Vagina (tissue), 2 donors: ENCODE measurements around the gene IDS. TPM values are rescaled to one million over a fixed set of nuclear protein-coding genes. Genes with fewer than 3 reads are reported as not detected.
"Not testable (repeated sequence)": the region's sequence is repeated elsewhere in the genome, so short reads cannot be mapped to it uniquely, and the experiment has no call there.

Source experiments
- DNase-seq, 2 donors: peaks; one replicate each; pipeline ENCODE4 v3.0.0-alpha.2; 2017; ENCODE audit errors: extremely low spot score in 2 of 2
- H3K27ac ChIP-seq: fragments of 200-600 bp; sonication (generic); one replicate; pipeline ENCODE4 v1.5.1; 2019
- H3K27me3 ChIP-seq: fragments of 200-600 bp; sonication (generic); one replicate; pipeline ENCODE4 v1.5.1; 2019
- H3K36me3 ChIP-seq, 2 donors: fragments of 200-600 bp; sonication (generic); one replicate each; pipeline ENCODE4 v1.5.1; 2017 to 2019
- H3K4me1 ChIP-seq: fragments of 200-600 bp; sonication (generic); one replicate; pipeline ENCODE4 v1.5.1; 2019
- H3K4me3 ChIP-seq, 2 donors: fragments of 200-600 bp; sonication (generic); 1 replicate in 1 of 2; 2 replicates in 1 of 2; pipeline ENCODE4 v1.5.1; 2016 to 2019
- H3K9me3 ChIP-seq: fragments of 200-600 bp; sonication (generic); one replicate; pipeline ENCODE4 v1.5.1; 2019
- POLR2A ChIP-seq, 2 donors: fragments of 450-650 bp; IDR thresholded peaks; one replicate each; pipeline ENCODE4 v1.6.1; 2017; ENCODE audit warnings: antibody characterized with exemption in 2 of 2, mild to moderate bottlenecking in 2 of 2, moderate library complexity in 2 of 2
- POLR2AphosphoS5 ChIP-seq, 2 donors: sonication (generic); formaldehyde crosslinking; IDR thresholded peaks; one replicate each; pipeline ENCODE4 v1.9.0; 2017; ENCODE audit warnings: antibody characterized with exemption in 2 of 2, mild to moderate bottlenecking in 2 of 2, low read depth in 1 of 2; ENCODE audit not compliant: insufficient read depth in 1 of 2
- intact Hi-C: fragments of 100-400 bp; cut with DNase I; formaldehyde crosslinking; loops from one replicate; pipeline ENCODE4 v1.15.1; 2023
- total RNA-seq: library from RNA; depleted of rRNA; stranded (reverse); fragments of >200 nt; gene quantifications from one replicate; pipeline ENCODE4 v1.2.3, GENCODE V29; 2016
- TF ChIP-seq, protein P1 (sequence below), 3 experiments: fragments of 450-650 bp in 2 of 3; fragments of 200-600 bp in 1 of 3; sonication (generic) in 1 of 3; IDR thresholded peaks; one replicate each; pipeline ENCODE4 v1.5.1; 2017 to 2019; ENCODE audit warnings: antibody characterized with exemption in 3 of 3, mild to moderate bottlenecking in 2 of 3, moderate library complexity in 2 of 3

The IDS gene
- total RNA-seq, 1 donor from 2014 or later: 66.0 TPM

DNA sequence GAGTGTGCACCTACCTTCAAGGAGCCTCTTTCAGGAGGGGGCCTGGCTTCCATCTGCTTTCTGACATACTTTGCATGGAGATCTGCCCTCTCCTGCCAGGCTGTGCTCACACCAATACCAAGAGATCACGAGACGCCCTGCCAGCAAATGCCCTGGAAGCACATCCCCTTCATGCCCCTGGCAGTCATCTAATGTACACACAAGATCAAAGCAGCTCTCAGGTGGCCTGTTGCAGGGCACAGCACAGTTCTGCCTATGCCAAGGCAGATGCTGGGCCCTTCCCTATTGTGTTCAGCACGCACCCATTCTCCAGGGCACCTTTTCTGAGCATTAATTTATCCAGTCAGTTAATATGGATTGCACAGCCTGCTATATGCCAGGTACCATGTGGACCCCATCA is 27.8 kb upstream of the IDS start:
- H3K4me3 ChIP-seq, H3K9me3 ChIP-seq, H3K27me3 ChIP-seq, DNase-seq, H3K4me1 ChIP-seq, intact Hi-C loops, H3K36me3 ChIP-seq, H3K27ac ChIP-seq: not testable (repeated sequence)

DNA sequence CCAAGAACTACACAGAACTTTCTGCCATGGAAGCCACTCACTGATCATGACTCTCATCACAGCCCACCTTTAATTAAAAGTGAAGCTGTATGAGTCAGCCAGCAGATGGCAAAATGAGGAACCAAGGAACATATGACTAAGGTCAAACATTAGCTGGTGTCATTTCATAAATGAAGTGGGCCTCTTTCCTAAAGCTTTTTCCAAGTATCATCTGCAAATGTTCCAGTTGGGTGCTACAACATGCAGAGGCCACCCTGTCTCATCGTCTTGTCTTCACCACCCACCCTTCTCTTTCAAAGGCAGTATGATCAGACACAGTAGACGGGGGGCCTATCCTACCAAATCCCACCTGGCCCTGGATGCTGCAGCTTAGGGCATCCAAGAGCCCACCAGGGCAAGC is 26.5 kb upstream of the IDS start:
- H3K4me3 ChIP-seq: no peak overlapping the region
- no peaks in the 10 kb centered on the region for H3K27me3 ChIP-seq
- intact Hi-C loops: no loop called here
- H3K4me1 ChIP-seq: no peaks in the 10 kb centered on the region
- no peaks in the 10 kb centered on the region for H3K9me3 ChIP-seq
- peaks cover 0 to 4% of the 10 kb centered on the region in 2 donors for H3K36me3 ChIP-seq
- TF ChIP-seq POLR2AphosphoS5 (IDR thresholded peaks at IDR 0.05; ENCODE audit: insufficient read depth in 1 of 2, low read depth in 1 of 2): no peak
- no peak overlapping the region for H3K27ac ChIP-seq
- no peak for DNase-seq

DNA sequence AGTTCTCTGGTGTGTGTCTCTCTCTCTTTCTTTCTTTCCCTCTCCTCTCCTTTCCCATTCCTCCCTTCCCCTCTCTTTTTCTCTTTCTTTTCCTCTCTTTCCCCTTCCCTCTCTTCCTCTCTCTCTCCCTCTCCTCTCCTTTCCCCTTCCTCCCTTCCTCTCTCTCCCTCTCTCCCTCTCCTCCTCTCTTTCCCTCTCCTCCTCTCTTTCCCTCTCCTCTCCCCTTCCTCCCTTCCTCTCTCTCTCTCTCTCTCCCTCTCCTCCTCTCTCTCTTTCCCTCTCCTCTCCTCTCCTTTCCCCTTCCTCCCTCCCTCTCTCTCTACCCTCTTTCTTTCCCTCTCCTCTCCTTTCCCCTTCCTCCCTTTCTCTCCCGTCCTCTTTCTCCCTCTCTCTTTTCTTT is 23.3 kb upstream of the IDS start:
- H3K27ac ChIP-seq: no peak overlapping the region
- H3K9me3 ChIP-seq: no peaks in the 10 kb centered on the region
- TF ChIP-seq POLR2A (IDR thresholded peaks at IDR 0.05) (no peak), POLR2AphosphoS5 (IDR thresholded peaks at IDR 0.05; ENCODE audit: insufficient read depth in 1 of 2, low read depth in 1 of 2) (no peak)
- TF ChIP-seq, protein P1, sequence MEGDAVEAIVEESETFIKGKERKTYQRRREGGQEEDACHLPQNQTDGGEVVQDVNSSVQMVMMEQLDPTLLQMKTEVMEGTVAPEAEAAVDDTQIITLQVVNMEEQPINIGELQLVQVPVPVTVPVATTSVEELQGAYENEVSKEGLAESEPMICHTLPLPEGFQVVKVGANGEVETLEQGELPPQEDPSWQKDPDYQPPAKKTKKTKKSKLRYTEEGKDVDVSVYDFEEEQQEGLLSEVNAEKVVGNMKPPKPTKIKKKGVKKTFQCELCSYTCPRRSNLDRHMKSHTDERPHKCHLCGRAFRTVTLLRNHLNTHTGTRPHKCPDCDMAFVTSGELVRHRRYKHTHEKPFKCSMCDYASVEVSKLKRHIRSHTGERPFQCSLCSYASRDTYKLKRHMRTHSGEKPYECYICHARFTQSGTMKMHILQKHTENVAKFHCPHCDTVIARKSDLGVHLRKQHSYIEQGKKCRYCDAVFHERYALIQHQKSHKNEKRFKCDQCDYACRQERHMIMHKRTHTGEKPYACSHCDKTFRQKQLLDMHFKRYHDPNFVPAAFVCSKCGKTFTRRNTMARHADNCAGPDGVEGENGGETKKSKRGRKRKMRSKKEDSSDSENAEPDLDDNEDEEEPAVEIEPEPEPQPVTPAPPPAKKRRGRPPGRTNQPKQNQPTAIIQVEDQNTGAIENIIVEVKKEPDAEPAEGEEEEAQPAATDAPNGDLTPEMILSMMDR (IDR thresholded peaks at IDR 0.05): no peak
- no peak overlapping the region for H3K4me3 ChIP-seq
- H3K4me1 ChIP-seq: no peaks in the 10 kb centered on the region
- H3K27me3 ChIP-seq: no peaks in the 10 kb centered on the region
- intact Hi-C loops: no loop called here
- H3K36me3 ChIP-seq: no peaks in the 10 kb centered on the region
- DNase-seq: no peak

DNA sequence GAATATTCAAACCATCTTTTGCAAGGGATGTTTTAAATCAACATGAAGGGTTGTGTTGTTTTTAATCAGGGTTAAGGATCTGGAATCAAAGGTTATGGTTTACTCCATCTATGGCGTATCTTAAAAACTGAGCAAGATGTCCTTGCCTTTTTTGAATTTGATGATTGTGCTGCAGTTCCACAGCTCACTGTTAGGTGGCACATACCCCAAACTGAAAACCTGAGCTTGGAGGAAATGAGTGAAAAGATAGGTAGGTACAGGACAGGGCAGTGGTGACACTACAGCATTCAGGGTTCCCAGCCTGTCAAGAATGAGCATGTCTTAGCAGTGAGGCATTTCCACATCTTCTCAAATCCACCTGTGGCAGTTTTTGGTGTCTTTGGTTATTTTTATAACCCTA is 22.6 kb upstream of the IDS start:
- Histone ChIP-seq H3K9me3 (no peaks in the 10 kb centered on the region), H3K27me3 (no peaks in the 10 kb centered on the region), H3K4me3 (no peak overlapping the region), H3K4me1 (no peaks in the 10 kb centered on the region), H3K27ac (no peak overlapping the region), H3K36me3 (no peaks in the 10 kb centered on the region)
- intact Hi-C loops: no loop called here
- no peak for TF ChIP-seq POLR2AphosphoS5 (IDR thresholded peaks at IDR 0.05; ENCODE audit: insufficient read depth in 1 of 2, low read depth in 1 of 2)
- TF ChIP-seq, protein P1 (IDR thresholded peaks at IDR 0.05): peak in 1 of 3 experiments; percentile 40
- DNase-seq: no peak

DNA sequence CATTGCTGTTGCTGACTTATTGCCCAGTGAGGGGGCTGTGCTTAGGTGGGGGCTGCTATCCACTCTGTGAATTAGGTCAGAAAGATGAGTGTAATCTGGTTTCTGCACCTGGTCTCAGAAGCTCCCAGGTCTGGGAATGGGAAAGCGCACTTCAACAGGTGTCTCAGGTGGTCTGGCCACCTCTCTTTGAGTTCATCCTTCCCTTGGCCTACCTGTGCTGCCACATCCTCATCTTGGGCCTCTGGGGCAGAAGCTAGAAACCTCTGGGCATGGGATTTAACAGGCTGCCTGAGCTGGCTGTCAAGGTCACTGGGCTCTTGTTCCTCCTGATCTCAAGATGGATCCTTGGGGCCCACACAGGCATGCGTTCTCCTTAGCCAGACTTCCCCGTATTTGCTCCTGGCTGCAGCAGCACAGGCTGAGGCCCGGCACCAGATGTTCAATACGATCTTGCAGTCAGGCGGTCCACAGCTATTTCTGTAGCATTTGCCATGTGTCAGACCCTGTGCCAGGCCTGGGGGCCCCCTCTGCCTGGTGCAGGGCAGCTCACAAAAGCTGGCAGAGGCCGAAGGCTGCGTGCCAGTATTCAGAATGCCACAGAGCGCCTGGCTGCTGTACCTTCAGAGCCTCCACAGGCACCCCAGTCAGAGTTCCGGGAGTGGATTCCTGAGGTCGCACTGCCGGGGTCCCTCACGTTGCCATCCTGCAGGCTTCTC is 21.4 kb upstream of the IDS start:
- H3K36me3 ChIP-seq, H3K9me3 ChIP-seq, H3K4me3 ChIP-seq, intact Hi-C loops, H3K27ac ChIP-seq, H3K4me1 ChIP-seq, H3K27me3 ChIP-seq, DNase-seq: not testable (repeated sequence)

DNA sequence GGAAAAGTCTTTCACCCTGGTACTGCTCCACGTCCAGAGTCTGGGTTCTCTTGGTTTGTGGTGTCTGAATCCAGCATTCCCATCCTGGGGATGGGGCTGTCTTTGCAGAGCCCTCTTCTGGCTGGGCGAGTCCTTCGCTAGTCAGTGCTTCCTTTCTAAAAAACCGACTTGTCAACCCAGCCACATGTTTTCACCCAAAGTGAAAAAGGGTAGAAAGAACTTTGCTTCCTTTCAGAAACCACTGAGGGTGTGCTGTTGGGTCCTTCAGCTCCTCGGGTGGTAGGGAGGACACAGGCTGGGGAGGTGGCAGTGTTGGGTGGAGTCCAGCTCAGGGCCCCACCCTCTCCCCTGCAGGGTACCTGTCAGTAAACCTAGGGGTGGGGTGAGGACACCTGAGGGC is 20.8 kb upstream of the IDS start:
- H3K4me1 ChIP-seq, H3K4me3 ChIP-seq, H3K27ac ChIP-seq, intact Hi-C loops, H3K36me3 ChIP-seq, H3K27me3 ChIP-seq, H3K9me3 ChIP-seq, DNase-seq: not testable (repeated sequence)

DNA sequence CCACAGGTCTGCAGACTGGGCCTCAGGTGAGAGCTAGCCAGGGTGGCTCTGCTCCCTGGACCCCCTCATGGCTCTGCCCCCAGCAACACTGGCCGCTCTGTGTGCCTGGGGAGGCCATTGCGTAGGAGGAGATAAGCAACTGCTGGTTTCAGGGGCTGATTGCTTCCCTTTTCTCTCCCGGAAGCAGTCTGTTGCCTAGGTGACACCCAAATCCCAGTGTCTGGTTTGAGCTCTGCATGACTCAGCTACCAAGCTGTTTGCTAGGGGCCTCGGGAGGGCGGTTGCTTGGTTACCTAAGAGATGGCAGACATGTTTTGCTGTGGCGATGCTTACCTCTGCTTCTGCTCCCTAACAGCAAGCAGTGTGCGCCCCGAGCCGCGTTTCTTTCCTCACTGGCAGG is 20.3 kb upstream of the IDS start:
- H3K36me3 ChIP-seq, DNase-seq, H3K4me3 ChIP-seq, H3K27ac ChIP-seq, H3K9me3 ChIP-seq, H3K27me3 ChIP-seq, H3K4me1 ChIP-seq, intact Hi-C loops: not testable (repeated sequence)

DNA sequence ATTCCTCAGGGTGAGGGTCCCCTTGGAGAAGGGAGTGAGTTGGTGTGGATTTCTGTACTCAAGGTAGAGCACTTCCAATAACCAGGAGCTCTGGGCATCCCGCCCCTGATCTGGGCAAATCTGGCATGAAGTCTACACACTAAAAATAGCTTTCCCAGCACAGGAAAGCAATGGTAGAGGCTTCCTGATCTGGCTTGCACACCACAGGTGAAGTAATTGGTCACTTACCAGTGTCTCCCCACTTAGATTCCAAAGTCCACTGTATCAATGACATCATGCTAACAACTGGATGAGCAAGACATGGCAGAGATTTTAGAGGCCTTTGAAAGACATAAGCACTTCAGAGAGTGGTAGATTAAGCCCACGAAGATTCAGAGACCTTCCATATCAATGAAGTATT is 17.8 kb upstream of the IDS start:
- intact Hi-C loops: no loop called here
- no peaks in the 10 kb centered on the region for H3K4me1 ChIP-seq
- no peaks in the 10 kb centered on the region for H3K36me3 ChIP-seq
- H3K4me3 ChIP-seq: no peak overlapping the region
- TF ChIP-seq, protein P1 (IDR thresholded peaks at IDR 0.05): no peak
- TF ChIP-seq POLR2A (IDR thresholded peaks at IDR 0.05) (no peak), POLR2AphosphoS5 (IDR thresholded peaks at IDR 0.05; ENCODE audit: insufficient read depth in 1 of 2, low read depth in 1 of 2) (no peak)
- H3K27ac ChIP-seq: no peak overlapping the region
- no peaks in the 10 kb centered on the region for H3K9me3 ChIP-seq
- H3K27me3 ChIP-seq: no peaks in the 10 kb centered on the region
- no peak for DNase-seq
